Spleen (tissue), 7 donors: ENCODE data around the gene APBA3.

Source experiments
- CTCF ChIP-seq, 11 experiments: fragments of 200-600 bp in 7 of 11; fragments of 450-650 bp in 4 of 11; sonication (generic) in 4 of 11; IDR thresholded peaks in 8 of 11; conservative IDR thresholded peaks in 3 of 11; 1 replicate in 7 of 11; 2 replicates in 4 of 11; pipeline versions ENCODE4 v1.4.0 to v1.8.0; 2016 to 2021; ENCODE audit warnings: antibody characterized with exemption in 11 of 11, inconsistent platforms in 4 of 11, mild to moderate bottlenecking in 1 of 11
- POLR2A ChIP-seq, 3 donors: fragments of 450-650 bp; IDR thresholded peaks; one replicate each; pipeline ENCODE4 v1.5.1; 2017; ENCODE audit warnings: antibody characterized with exemption in 3 of 3, mild to moderate bottlenecking in 1 of 3
- POLR2AphosphoS5 ChIP-seq, 3 donors: sonication (generic); formaldehyde crosslinking; IDR thresholded peaks; one replicate each; pipeline ENCODE4 v1.5.1; 2017; ENCODE audit warnings: antibody characterized with exemption in 3 of 3
- donor health status: DM: no; HTN: no; CAD: no; lungs with moderate emphysema.
- donor health status: DM: no; HTN: no; CAD: no.
- donor health status: DM: no; HTN: no; CAD: no.

- TF ChIP-seq CTCF (IDR thresholded peaks at IDR 0.05 in 8 of 11, conservative IDR thresholded peaks at IDR 0.05 in 3 of 11) = no peak
- no peak for TF ChIP-seq POLR2A (IDR thresholded peaks at IDR 0.05)
- no peak for TF ChIP-seq POLR2AphosphoS5 (IDR thresholded peaks at IDR 0.05)
These were observed 13.3 kb upstream of the APBA3 start for GRCh38 chr19:3774621-3775373.
